GM13976 (cell line): ENCODE data around the gene LARP1.

Experiments
- DNase-seq: peaks from one replicate; pipeline ENCODE4 v3.0.0; 2012; ENCODE audit warnings: low spot score
- CTCF ChIP-seq: IDR thresholded peaks from 2 replicates; pipeline ENCODE4 v1.5.1; 2012; ENCODE audit warnings: borderline replicate concordance, mild to moderate bottlenecking; ENCODE audit not compliant: insufficient read depth; ENCODE audit errors: extremely low read depth, missing control alignments, control extremely low read depth
- in situ Hi-C: fragments of 300-500 bp; cut with MboI; formaldehyde crosslinking; loops from one replicate; pipeline ENCODE4 v1.12.0; 2022; ENCODE audit warnings: low sequenced_read_pairs, mixed read lengths, inconsistent platforms; ENCODE audit not compliant: unreplicated experiment

LARP1 gene

GRCh38 chr5:154761046-154761736 lies 6.0 kb downstream of the LARP1 start:
- TF ChIP-seq CTCF: no peak
- DNase-seq: no peak
- in situ Hi-C loops: no loop called here

GRCh38 chr5:154762261-154762660 lies 7.1 kb downstream of the LARP1 start:
- TF ChIP-seq CTCF: no peak
- in situ Hi-C loops: no loop called here
- no peak for DNase-seq

- DNase-seq: no peak
- TF ChIP-seq CTCF: no peak
- in situ Hi-C loops: no loop called here
Measured at GRCh38 chr5:154762700-154763099, 7.5 kb downstream of the LARP1 start.

GRCh38 chr5:154764967-154765366 lies 9.8 kb downstream of the LARP1 start:
- TF ChIP-seq CTCF: no peak
- in situ Hi-C loops: no loop called here

GRCh38 chr5:154765396-154765925 lies 10.3 kb downstream of the LARP1 start:
- DNase-seq: no peak
- in situ Hi-C loops: no loop called here
- no peak for TF ChIP-seq CTCF

More at GRCh38 chr5:154764967-154765366, 9.8 kb downstream of the LARP1 start:
- DNase-seq: no peak

GRCh38 chr5:154766558-154767281 lies 11.5 kb downstream of the LARP1 start:
- no peak for DNase-seq
- in situ Hi-C loops: no loop called here
- no peak for TF ChIP-seq CTCF
